GM10847 (cell line): ENCODE results near the gene RALBP1.

Experiments used
- POLR2A ChIP-seq: IDR thresholded peaks from 2 replicates; pipeline ENCODE4 v1.6.1; 2011; ENCODE audit not compliant: insufficient read length; ENCODE audit errors: extremely low read depth

Gene RALBP1

DNA sequence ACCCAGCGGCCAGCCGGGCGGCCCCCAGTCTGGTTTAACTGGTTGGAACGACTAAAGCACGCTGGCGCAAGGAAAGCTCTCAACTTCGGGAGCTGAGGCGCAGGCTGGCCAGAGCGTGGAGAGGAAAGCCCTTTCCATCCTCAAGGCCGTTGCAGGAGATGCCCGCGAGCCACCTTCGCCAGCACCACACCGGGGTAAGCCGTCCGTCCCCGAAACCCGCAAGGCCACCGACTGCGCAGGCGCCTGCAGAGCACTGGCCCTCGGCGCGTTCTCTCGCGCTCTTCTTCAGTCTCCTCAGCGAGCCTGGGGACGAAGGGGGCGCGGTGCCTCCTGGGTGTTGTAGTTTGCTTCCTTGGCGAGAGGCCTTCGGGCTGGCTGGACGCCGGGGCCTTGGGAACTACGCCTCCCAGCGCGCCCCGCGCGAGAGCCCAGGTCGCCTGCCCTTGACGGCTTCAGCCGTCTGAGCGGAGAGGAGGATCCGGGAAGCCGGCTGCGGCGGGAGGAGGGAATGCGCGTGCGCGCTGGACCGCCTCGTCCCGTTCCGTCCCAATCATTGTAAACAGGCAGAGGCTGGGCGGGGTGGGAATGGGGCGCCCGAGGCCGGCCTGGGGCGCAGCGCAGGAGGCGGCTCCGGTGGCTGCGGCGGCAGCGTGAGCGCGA, at the start of gene RALBP1:
RALBP1 (plus strand) TSS at position 531 of the 660 bp plus-strand sequence. CDS start 37,533 bp downstream, outside the sequence.
- peak; percentile 92 for TF ChIP-seq POLR2A

DNA sequence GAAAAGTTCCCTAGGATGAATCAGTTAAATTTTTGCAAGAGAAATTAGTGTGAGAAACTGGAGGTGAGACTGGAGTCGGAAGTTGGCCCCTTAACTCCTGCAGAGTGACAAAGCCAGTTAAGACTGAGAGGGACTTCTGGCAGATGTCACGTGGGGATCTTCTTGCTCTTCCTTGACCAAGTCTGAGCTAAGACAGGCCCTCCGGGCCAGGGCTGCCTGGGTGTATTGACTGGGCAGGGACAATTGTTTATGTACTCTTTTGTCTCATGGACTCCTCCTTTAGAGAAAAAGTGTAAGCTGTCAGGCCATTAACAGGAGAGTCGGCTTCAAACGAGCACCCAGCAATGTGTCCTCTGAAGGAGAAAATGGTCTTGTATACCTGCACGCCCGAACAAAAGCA, 48.6 kb upstream of the RALBP1 start:
- no peak for TF ChIP-seq POLR2A

DNA sequence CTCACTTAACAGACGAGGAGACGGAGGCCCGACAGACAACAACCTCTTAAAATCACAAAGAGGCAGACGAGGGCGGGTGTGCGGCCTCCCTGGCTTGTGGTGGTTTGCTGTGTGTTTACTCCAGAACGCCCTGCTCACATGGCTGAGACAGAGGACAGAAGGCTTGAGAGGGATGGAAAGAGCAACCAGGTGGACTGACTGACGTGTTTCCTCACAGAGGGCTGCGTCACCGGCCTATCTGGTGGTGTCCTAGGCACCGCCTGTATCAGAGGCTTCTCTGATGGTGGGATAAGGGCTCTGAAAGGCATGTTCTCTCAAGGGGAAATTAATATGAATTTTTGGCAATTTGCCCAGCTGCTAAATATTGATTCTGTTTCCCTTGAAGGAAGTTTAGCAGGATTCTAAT, 47.0 kb upstream of the RALBP1 start:
- no peak for TF ChIP-seq POLR2A

DNA sequence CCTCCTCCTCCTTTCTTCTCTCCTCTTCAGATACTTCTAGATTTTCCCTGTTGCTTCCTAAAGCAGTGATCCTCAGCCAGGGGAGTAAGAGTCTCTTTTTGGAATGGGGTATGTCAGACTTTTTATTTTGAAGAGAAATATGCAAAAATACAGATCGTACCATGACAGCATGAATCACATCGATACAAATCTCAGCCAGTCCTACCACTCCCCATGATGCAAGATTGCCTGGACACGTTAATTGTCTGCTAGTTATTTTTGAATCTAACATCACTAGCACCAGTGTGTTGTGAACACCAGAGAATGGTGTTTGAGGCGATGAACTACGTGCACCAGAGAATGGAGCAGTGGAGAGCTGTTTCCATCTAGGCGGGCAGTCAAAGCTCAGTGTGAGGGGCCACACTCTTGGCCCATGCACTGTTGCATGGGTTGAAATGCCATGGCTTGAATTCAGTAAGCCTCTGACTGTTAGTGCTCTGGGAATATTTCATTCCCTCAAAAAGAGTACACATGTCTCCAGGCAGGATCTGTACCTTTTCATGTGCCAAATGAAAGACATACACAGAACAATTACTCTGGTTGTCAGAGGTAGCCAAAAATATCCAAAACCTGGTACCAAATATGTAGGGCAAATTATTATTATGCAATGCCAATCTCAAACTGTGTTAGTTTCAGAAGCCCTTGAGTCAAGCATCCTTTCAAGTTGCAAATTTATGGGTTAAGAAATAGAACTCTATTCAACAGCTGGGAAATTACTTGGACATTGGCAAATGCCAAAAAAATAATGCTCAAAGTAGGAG, 46.3 kb upstream of the RALBP1 start:
- TF ChIP-seq POLR2A = no peak

DNA sequence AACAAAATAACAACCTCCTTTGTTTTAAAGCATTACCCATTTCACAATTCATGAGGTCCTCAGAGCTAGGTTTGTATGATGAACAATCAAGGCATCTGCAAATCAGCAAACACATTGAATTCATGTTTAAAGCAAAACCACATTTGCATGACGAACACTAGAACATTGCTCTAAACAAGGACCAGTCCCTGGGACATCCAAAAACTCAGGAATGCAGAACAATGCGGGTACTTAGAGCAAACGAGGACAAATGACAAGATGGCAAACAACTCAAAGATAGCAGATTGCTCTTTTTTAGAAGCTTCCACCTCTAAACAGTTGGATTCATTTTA, 45.7 kb upstream of the RALBP1 start:
- no peak for TF ChIP-seq POLR2A

GRCh38 chr18:9431296-9431695, 44.0 kb upstream of the RALBP1 start:
- TF ChIP-seq POLR2A = no peak

GRCh38 chr18:9433671-9434121, 41.6 kb upstream of the RALBP1 start:
- no peak for TF ChIP-seq POLR2A

DNA sequence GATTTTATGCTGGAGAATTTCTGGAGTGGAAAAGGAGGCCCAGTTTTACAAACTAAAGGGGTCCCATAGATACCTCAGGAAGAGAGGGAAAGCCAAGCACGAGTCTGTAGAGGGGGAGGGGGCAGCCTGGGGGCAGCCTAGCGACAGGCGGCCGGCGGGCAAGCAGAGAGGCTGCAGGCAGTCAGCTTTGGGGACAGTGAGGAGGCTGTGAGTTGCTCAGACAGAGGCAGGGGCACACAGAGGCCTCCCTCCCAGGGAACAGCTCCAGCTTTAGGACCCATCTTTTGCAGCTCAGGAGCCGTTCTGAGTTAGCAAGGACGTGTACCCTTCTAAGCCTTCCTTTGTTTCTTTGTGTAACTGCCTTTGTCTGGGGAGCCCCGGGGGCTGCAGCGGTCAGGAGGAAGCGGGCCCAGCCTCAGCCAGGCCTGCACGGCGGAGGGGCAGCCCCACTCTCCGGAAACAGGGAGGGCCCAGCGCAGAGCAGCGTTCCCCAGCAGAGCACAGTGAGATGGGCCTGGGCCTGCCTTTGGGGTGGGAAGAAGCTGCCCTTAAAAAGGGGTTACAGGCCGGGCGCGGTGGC, 41.1 kb upstream of the RALBP1 start:
- no peak for TF ChIP-seq POLR2A

DNA sequence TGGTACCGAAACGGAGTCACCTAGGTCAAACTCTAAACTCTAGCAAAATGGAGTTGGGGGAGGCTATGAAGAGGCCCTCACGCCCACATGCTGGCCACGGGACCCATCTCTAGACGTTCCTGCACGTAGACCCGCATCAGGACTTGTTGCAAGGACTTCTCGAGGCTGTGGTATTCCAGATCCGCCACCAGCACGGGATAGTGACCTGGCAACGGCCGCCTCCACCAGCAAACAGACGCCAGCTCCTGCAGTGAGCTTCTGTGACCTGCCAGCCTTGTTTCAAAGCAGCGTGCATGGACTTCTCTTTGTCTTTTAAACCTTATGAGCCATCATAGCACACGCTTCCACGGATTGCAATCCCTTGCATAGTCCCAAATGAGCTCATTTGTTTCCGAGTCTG, 40.3 kb upstream of the RALBP1 start:
- no peak for TF ChIP-seq POLR2A

GRCh38 chr18:9436206-9436929, 38.9 kb upstream of the RALBP1 start:
- no peak for TF ChIP-seq POLR2A

DNA sequence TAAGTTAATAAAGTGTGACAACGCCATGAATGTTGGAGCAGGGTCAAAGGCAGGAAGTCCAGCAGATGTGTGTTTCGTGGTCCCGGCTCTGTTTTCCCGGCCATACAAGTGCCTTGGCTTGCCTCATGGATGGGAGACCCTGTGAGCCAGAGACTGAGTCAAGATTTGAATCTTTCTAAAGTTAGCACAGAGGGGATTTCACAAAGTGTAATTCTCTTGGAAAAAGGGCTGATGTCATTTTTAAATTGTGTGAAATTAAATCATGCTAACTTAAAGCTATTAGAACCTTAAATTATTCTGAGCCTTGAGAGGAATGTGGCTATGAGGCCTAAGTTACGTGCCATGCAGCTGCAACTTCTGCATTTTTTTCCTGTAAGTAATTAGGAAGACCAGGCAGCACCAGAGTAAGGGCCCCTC, 38.3 kb upstream of the RALBP1 start:
- no peak for TF ChIP-seq POLR2A

DNA sequence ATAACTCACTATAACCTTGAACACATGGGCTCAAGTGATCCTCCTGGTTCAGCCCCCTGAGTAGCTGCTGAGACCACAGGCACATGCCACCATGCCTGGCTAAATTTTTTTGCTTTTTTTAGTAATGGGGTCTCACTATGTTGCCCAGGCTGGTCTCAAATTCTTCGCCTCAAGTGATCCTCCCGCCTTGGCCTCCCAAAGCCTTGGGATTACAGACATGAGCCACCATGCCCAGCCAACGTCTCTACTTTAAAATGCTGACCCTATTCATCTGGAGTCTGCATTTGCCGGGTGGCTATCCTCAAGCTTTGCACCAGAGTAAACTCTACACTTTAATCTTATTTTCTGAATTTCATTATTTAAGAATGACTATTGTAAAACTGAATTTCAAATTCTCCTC, 37.6 kb upstream of the RALBP1 start:
- no peak for TF ChIP-seq POLR2A

GRCh38 chr18:9441061-9441460, 34.3 kb upstream of the RALBP1 start:
- TF ChIP-seq POLR2A = no peak

DNA sequence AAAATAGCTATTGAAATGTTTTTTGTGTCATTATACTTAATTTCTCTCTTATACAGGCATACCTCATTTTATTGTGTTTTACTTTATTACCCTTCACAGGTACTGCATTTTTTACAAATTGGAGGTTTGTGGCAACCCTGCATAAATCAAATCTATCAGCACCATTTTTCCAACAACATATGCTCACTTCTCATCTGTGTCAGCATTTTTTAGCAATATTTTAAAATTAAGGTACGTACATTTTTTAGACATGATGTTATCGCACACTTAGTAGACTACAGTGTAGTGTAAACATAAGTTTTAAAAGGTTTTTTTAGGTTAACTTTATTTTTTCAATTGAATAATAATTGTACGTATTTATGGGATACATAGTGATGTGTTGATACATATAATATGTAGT, 30.8 kb upstream of the RALBP1 start:
- TF ChIP-seq POLR2A = no peak

DNA sequence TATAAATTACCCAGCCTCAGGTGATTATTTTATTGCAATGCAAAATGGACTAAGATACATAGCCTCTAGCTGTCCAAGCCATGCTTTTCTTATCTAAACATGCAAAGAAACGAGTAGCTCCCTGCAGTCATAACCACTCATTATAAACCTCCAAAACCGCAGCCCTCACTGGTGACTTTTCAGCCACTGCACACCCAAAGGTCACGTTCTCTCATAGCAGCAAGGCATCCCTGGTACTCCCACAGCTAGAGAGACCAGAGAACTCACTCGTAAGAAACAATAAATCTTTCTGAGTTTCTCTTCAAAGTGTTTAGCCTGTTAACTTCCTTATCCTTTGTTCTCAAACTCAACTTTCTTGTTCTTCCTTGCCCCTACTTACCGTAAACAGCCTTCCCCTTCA, 28.5 kb upstream of the RALBP1 start:
- TF ChIP-seq POLR2A = no peak

- TF ChIP-seq POLR2A = no peak
Measured at GRCh38 chr18:9447334-9447733, 28.0 kb upstream of the RALBP1 start.
